Keratinocyte (primary cell): Measurements from ENCODE around the gene AJM1. TPM values are rescaled to one million over a fixed set of nuclear protein-coding genes. Genes with fewer than 3 reads are reported as not detected.

Source experiments
- DNase-seq: peaks from one replicate; pipeline ENCODE4 v3.0.0-alpha.2; 2011; ENCODE audit warnings: low read depth, missing footprints, low spot score
- FAIRE-seq: peaks from 2 replicates; lab custom pipeline; 2011; peaks lifted over from hg19 to GRCh38; lab: Jason Lieb, UNC
- H2AFZ ChIP-seq: 2 replicates; pipeline ENCODE4 v1.6.0; 2012; ENCODE audit warnings: low read length, control low read depth, inconsistent platforms; ENCODE audit not compliant: control insufficient read depth
- H3K27ac ChIP-seq: 2 replicates; pipeline ENCODE4 v1.5.1; 2011; ENCODE audit warnings: low read length; ENCODE audit not compliant: control insufficient read depth, insufficient read depth
- H3K27me3 ChIP-seq: 3 replicates; pipeline ENCODE4 v1.6.0; 2011; ENCODE audit warnings: low read length; ENCODE audit not compliant: control insufficient read depth, insufficient read depth; ENCODE audit errors: extremely low read depth
- H3K36me3 ChIP-seq, 2 experiments: 2 replicates in 1 of 2; 3 replicates in 1 of 2; pipeline ENCODE4 v1.5.1; 2011; ENCODE audit warnings: low read length in 2 of 2, mild to moderate bottlenecking in 1 of 2; ENCODE audit not compliant: control insufficient read depth in 2 of 2, insufficient read depth in 2 of 2; ENCODE audit errors: extremely low read depth in 1 of 2
- H3K4me1 ChIP-seq: 3 replicates; pipeline ENCODE4 v1.5.1; 2011; ENCODE audit warnings: low read length; ENCODE audit not compliant: control insufficient read depth, insufficient read depth; ENCODE audit errors: extremely low read depth
- H3K4me2 ChIP-seq: 3 replicates; pipeline ENCODE4 v1.6.0; 2011; ENCODE audit warnings: low read depth, low read length; ENCODE audit not compliant: control insufficient read depth, insufficient read depth; ENCODE audit errors: extremely low read depth
- H3K4me3 ChIP-seq, 3 experiments: fragments of 200-600 bp in 1 of 3; sonication (generic) in 1 of 3; 2 replicates in 2 of 3; 3 replicates in 1 of 3; pipeline ENCODE4 v1.5.1; 2011 to 2016; ENCODE audit warnings: low read length in 3 of 3, mild to moderate bottlenecking in 3 of 3, control low read depth in 2 of 3, inconsistent platforms in 1 of 3, low read depth in 1 of 3, mixed read lengths in 1 of 3, mixed run types in 1 of 3, moderate library complexity in 1 of 3; ENCODE audit not compliant: control insufficient read depth in 2 of 3, insufficient read depth in 2 of 3; ENCODE audit errors: extremely low read depth in 1 of 3
- H3K79me2 ChIP-seq: 2 replicates; pipeline ENCODE4 v1.6.0; 2012; ENCODE audit warnings: low read length; ENCODE audit not compliant: control insufficient read depth, insufficient read depth
- H3K9ac ChIP-seq: 3 replicates; pipeline ENCODE4 v1.6.0; 2011; ENCODE audit warnings: low read length; ENCODE audit not compliant: control insufficient read depth, insufficient read depth; ENCODE audit errors: extremely low read depth
- H3K9me1 ChIP-seq: 3 replicates; pipeline ENCODE4 v1.6.0; 2011; ENCODE audit warnings: low read length; ENCODE audit not compliant: control insufficient read depth, insufficient read depth; ENCODE audit errors: extremely low read depth
- H3K9me3 ChIP-seq: 2 replicates; pipeline ENCODE4 v1.5.1; 2012; ENCODE audit warnings: low read depth, low read length; ENCODE audit not compliant: control insufficient read depth
- H4K20me1 ChIP-seq: 3 replicates; pipeline ENCODE4 v1.6.0; 2011; ENCODE audit warnings: low read length; ENCODE audit not compliant: control insufficient read depth, insufficient read depth; ENCODE audit errors: extremely low read depth
- EZH2 ChIP-seq: IDR thresholded peaks from one replicate; pipeline ENCODE4 v1.6.1; 2012; ENCODE audit warnings: inconsistent platforms, mild to moderate bottlenecking, low read length, moderate library complexity
- dilution Hi-C: fragments of 300-500 bp; cut with MboI; formaldehyde crosslinking; loops from one replicate; pipeline ENCODE4 v1.7.0; 2020; ENCODE audit warnings: low sequenced_read_pairs; ENCODE audit not compliant: extremely low pct_ligation_motif_present
- polyA plus RNA-seq, 5 experiments: library from polyadenylated mRNA; depleted of rRNA in 3 of 5; stranded (reverse) in 3 of 5; stranded (forward) in 1 of 5; unstranded in 1 of 5; fragments of >200 nt; gene quantifications; 1 replicate in 1 of 5; 2 replicates in 3 of 5; 3 replicates in 1 of 5; pipeline versions ENCODE4 v1.2.1 to v1.2.3, GENCODE V29; 2011 to 2012; ENCODE audit warnings: missing spikeins in 2 of 5, low read depth in 1 of 5, low replicate concordance in 1 of 5
- TF ChIP-seq, protein P1 (sequence below), 3 experiments: IDR thresholded peaks in 1 of 3; conservative IDR thresholded peaks in 1 of 3; optimal IDR thresholded peaks in 1 of 3; 2 replicates in 2 of 3; 3 replicates in 1 of 3; pipeline versions ENCODE3 to v1.5.1; 2011; ENCODE audit warnings: low read length in 3 of 3, mild to moderate bottlenecking in 3 of 3, moderate library complexity in 2 of 3, control low read depth in 1 of 3, inconsistent platforms in 1 of 3; ENCODE audit not compliant: insufficient read depth in 2 of 3; ENCODE audit errors: extremely low read depth in 1 of 3

AJM1 gene
- polyA plus RNA-seq, 1 donor (not counting 4 experiments of a cell fraction or from before 2014, with no cell fraction given): 0.12 TPM

DNA sequence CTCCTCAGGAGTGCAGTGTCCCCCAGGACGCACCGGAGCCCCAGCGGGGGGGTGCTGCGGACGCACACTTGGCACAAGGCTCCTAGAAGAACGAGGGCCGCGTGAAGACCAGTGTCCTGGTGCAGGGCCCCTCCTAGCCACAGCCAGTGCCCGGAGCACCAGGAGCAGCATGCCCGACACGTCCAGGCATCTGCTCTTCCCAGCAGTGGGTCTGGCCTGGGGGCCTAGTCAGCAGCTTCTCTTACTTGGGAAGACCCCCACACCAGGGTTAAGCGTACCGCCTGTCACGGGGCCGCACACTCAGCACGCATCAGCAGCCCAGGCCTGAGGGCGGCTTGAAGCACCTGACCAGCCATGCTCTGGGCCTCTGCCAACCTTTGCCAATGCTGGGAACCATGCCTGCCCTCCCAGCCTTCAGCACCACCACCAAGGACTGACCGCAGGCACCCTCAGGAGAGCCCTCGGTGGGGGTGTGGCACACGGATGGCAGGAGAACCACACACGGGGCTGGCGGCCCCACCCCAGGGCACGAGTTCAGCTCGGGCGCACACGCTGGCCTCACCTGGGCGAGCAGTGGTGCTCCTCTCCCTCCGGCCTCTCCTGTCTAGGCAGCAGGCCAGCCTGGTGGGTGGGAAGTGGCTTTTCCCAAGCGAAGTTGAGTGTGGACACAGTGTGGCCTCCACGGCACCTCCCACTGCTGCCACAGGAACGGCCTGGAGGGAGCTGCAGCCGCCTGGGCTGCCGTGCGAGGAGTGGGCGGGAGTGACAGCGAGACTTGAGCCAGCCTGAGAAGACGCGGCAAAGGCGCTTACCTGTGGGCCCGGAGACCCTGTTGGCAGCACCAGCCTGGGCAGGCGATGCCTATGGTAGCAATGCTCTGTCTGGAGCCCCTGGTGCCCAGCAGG is 12.0 kb upstream of the AJM1 start:
- H3K4me1 ChIP-seq: no peaks in the 10 kb centered on the region
- no peak overlapping the region for H3K4me3 ChIP-seq
- no peaks in the 10 kb centered on the region for H3K79me2 ChIP-seq
- no peaks in the 10 kb centered on the region for H3K27me3 ChIP-seq
- peaks cover 16 to 36% of the 10 kb centered on the region in 2 experiments for H3K36me3 ChIP-seq
- H3K9ac ChIP-seq: no peak overlapping the region
- dilution Hi-C loops: no loop called here
- DNase-seq (no peak), FAIRE-seq (no peak)
- H3K9me1 ChIP-seq: no peaks in the 10 kb centered on the region
- no peak overlapping the region for H2AFZ ChIP-seq
- H3K4me2 ChIP-seq: no peak overlapping the region
- H3K27ac ChIP-seq: no peak overlapping the region
- no peaks in the 10 kb centered on the region for H4K20me1 ChIP-seq
- TF ChIP-seq, protein P1, sequence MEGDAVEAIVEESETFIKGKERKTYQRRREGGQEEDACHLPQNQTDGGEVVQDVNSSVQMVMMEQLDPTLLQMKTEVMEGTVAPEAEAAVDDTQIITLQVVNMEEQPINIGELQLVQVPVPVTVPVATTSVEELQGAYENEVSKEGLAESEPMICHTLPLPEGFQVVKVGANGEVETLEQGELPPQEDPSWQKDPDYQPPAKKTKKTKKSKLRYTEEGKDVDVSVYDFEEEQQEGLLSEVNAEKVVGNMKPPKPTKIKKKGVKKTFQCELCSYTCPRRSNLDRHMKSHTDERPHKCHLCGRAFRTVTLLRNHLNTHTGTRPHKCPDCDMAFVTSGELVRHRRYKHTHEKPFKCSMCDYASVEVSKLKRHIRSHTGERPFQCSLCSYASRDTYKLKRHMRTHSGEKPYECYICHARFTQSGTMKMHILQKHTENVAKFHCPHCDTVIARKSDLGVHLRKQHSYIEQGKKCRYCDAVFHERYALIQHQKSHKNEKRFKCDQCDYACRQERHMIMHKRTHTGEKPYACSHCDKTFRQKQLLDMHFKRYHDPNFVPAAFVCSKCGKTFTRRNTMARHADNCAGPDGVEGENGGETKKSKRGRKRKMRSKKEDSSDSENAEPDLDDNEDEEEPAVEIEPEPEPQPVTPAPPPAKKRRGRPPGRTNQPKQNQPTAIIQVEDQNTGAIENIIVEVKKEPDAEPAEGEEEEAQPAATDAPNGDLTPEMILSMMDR (optimal IDR thresholded peaks at IDR 0.05 in 1 of 3, IDR thresholded peaks at IDR 0.05 in 1 of 3, conservative IDR thresholded peaks at IDR 0.05 in 1 of 3; ENCODE audit: extremely low read depth in 1 of 3, insufficient read depth in 2 of 3, low read length in 3 of 3): no peak
- no peak for TF ChIP-seq EZH2
- H3K9me3 ChIP-seq: no peaks in the 10 kb centered on the region

GRCh38 chr9:136831002-136831719 is 11.1 kb upstream of the AJM1 start:
- dilution Hi-C loops: no loop called here
- no peak overlapping the region for H3K4me2 ChIP-seq
- no peak overlapping the region for H3K9ac ChIP-seq
- no peaks in the 10 kb centered on the region for H3K9me3 ChIP-seq
- no peaks in the 10 kb centered on the region for H3K27me3 ChIP-seq
- no peak overlapping the region for H2AFZ ChIP-seq
- peaks cover 16 to 36% of the 10 kb centered on the region in 2 experiments for H3K36me3 ChIP-seq
- FAIRE-seq (no peak), DNase-seq (no peak)
- H3K27ac ChIP-seq: no peak overlapping the region
- no peaks in the 10 kb centered on the region for H3K79me2 ChIP-seq
- no peaks in the 10 kb centered on the region for H4K20me1 ChIP-seq
- no peak overlapping the region for H3K4me3 ChIP-seq
- TF ChIP-seq, protein P1 (optimal IDR thresholded peaks at IDR 0.05 in 1 of 3, IDR thresholded peaks at IDR 0.05 in 1 of 3, conservative IDR thresholded peaks at IDR 0.05 in 1 of 3; ENCODE audit: extremely low read depth in 1 of 3, insufficient read depth in 2 of 3, low read length in 3 of 3): no peak
- no peak for TF ChIP-seq EZH2
- no peaks in the 10 kb centered on the region for H3K9me1 ChIP-seq
- H3K4me1 ChIP-seq: no peaks in the 10 kb centered on the region
